ENCODE measurements around the gene SRSF3.
A peak's percentile ranks its signal among the peaks of the same experiment; 100 is the strongest.
"Not testable (repeated sequence)": the region's sequence is repeated elsewhere in the genome, so short reads cannot be mapped to it uniquely, and the experiment has no call there.

SRSF3 gene

GRCh38 chr6:36604090-36605060 lies 10.2 kb downstream of the SRSF3 start:
- DNase-seq (ENCODE audit: low read depth in 3 of 3): no peak

GRCh38 chr6:36605143-36605542 lies 11.0 kb downstream of the SRSF3 start:
- no peak for DNase-seq (ENCODE audit: low read depth in 3 of 3)

GRCh38 chr6:36605560-36606391 lies 11.6 kb downstream of the SRSF3 start:
- no peak for DNase-seq (ENCODE audit: low read depth in 3 of 3)

- not testable (repeated sequence) for DNase-seq (ENCODE audit: low read depth in 3 of 3)
Observed at GRCh38 chr6:36607305-36607682, 13.1 kb downstream of the SRSF3 start.

GRCh38 chr6:36607683-36608386 lies 13.7 kb downstream of the SRSF3 start:
- no peak for DNase-seq (ENCODE audit: low read depth in 3 of 3)

- no peak for DNase-seq (ENCODE audit: low read depth in 3 of 3)
Observed at GRCh38 chr6:36608788-36609563, 14.8 kb downstream of the SRSF3 start.

GRCh38 chr6:36609582-36609981 lies 15.4 kb downstream of the SRSF3 start:
- DNase-seq (ENCODE audit: low read depth in 3 of 3): no peak

GRCh38 chr6:36610041-36610955 lies 16.1 kb downstream of the SRSF3 start:
- DNase-seq (ENCODE audit: low read depth in 3 of 3): no peak

- DNase-seq (ENCODE audit: low read depth in 3 of 3): no peak
Observed at GRCh38 chr6:36610956-36611336, 16.8 kb downstream of the SRSF3 start.

GRCh38 chr6:36611679-36612078 lies 17.5 kb downstream of the SRSF3 start:
- DNase-seq (ENCODE audit: low read depth in 3 of 3): not testable (repeated sequence)

- DNase-seq (ENCODE audit: low read depth in 3 of 3): no peak
Observed at GRCh38 chr6:36612101-36612625, 18.0 kb downstream of the SRSF3 start.

GRCh38 chr6:36613200-36613995 lies 19.2 kb downstream of the SRSF3 start:
- no peak for DNase-seq (ENCODE audit: low read depth in 3 of 3)

- DNase-seq (ENCODE audit: low read depth in 3 of 3): peak in 2 of 3 experiments; percentile 20 to 32
Observed at GRCh38 chr6:36615018-36615761, 21.0 kb downstream of the SRSF3 start.

- no peak for DNase-seq (ENCODE audit: low read depth in 3 of 3)
Observed at GRCh38 chr6:36616893-36617521, 22.8 kb downstream of the SRSF3 start.

- DNase-seq (ENCODE audit: low read depth in 3 of 3): no peak
Observed at GRCh38 chr6:36618366-36619355, 24.5 kb downstream of the SRSF3 start.

- no peak for DNase-seq (ENCODE audit: low read depth in 3 of 3)
Observed at GRCh38 chr6:36621371-36621855, 27.3 kb downstream of the SRSF3 start.

Measured in stimulated activated CD4-positive, alpha-beta T cell treated with anti-CD3 and anti-CD28 coated beads, TNF-alpha, amount 100 ng/mL, for 24 hours (primary cell).